GM18868 (cell line): ENCODE data around the gene FYCO1.
"Not testable (repeated sequence)": the region's sequence is repeated elsewhere in the genome, so short reads cannot be mapped to it uniquely, and the experiment has no call there.

ENCODE experiments used
- ATAC-seq: cut with Tn5 transposase; IDR thresholded peaks from one replicate; pipeline ENCODE4 v1.9.1; 2021; ENCODE audit warnings: mild to moderate bottlenecking, moderate library complexity; ENCODE audit not compliant: unreplicated experiment

FYCO1 gene

DNA sequence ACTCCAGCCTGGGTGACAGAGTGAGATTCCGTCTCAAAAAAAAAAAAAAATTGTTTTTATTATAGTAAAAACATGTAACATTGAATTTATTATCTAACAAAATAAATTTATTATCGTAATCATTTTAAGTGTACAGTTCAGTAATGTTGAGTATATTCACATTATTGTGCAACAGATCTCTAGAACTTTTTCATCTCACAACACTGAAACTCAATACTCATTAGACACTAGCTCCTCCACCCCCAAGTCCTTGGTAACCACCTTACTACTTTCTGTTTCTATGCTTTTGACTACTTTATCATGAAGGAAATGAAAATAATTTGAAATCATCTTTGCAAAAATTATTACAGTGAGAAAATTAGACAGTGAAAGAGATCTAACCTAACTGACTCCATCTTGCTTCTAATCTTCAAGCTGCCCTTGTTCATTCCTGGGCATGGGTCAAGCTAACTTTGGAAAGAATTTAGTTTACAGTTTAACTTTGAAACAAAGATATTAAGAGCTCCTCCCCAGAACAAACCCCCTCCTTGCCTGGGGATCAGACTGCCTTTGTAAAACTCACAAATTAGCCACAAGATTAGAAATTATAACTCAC lies 15.0 kb upstream of the FYCO1 start:
- ATAC-seq: no peak

DNA sequence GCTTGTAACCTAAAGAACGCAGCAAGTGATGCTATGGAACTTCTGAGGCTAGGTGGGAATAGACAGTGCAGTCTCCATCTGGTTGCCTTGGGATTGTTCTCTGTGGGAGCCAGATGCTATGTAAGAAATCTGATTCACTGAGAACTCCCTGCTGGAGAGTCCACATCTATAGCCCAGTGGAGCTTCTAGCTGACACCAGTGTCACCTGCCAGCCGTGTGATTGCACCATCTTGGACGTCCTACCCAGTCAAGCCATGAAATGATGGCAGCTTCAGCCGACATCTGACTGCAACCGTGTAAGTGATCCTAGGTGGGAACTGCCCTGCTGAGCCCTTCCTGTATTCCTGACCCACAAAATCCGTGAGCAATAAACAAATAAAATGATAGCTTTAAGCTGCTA lies 12.4 kb upstream of the FYCO1 start:
- no peak for ATAC-seq

GRCh38 chr3:46007280-46007679 lies 11.7 kb upstream of the FYCO1 start:
- ATAC-seq: no peak

DNA sequence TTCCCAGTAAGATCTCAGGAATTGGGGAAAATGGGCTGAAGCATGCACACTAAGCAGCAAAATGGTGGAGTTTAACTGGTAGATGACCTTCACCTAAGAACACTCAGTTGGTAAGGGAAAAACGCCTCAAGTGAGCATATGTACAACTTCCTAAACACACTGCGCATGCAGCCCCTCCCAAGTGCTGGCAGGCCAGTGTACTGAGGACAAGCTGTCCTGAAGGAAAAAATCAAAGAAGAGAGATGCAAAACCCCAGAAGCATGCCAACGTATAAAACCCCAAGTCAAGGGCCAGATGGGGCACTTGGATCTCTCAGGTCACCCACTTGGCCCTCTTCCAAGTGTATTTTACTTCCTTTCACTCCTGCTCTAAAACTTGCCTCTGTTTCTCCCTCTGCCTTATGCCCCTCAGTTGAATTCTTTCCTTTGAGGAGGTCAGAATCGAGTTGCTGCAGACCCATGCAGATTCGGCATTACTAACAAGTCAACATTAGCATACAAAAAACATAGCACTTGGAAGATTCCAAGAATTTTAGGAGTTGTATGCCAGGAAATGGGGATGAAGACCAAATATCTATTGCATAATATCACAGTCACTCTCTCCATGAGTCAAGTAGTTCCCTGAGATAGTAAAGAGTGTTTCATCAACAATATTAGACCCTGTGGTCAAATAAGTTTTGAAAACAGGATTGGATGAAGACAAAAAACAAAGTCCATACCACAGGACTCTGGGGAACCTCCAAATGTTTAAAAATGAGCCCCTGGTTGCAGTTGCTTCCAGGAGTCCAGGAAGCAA lies 10.8 kb upstream of the FYCO1 start:
- ATAC-seq: no peak

DNA sequence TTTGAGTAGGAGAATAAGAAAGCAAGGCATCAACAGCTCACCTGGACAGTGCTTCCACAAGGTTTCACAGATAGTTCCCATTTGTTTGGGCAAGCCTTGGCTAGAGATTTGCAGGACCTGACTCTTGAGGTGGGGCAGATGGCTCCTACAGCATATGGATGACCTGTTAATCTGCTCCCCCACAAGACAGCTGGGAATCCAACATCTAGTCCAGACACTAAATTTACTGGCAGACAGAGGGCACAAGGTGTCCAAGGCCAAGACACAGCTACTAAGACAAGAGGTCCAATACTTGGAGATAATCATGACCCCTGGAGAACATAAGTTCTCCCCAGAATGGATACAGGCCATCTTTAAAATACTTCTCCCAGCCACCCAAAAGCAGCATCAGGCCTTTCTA lies 8.1 kb upstream of the FYCO1 start:
- ATAC-seq: not testable (repeated sequence)

DNA sequence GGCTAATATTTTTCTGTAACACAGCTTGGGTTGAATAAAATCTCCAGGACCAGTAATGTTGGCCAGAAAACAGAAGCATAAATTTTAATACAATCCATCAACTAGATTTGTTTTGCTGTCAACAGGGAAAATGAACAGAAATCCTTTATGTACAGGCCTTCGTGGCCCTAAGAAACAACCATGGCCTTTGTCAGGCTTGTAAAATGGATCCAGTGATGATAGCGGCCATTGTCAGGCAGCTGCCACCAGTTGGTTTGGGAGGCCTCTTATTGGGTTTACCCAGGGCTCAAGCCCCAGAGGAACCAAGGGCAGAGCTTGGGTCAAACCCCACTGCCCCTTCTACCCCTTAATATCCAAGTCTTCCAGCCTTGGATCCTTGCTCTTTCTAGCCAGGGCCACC lies 5.6 kb upstream of the FYCO1 start:
- no peak for ATAC-seq

DNA sequence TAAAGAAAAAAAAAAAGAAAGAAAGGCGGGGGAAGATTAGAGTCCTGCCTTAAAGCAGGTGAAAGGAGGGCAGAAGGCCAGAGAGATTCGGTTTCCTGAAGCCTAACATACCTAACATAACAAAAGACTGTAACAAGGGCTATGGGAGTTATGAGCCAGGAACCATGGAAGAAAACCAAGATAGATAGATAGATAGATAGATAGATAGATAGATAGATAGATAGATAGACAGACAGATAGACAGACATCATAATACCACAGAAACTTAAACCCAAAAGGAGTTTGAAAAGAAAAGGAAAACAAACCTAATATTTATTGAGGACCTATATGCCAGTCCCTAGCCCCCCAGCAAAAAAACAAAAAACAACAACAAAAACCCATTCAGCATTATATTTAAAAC lies 2.3 kb upstream of the FYCO1 start:
- no peak for ATAC-seq

GRCh38 chr3:45997499-45997898 lies 1.9 kb upstream of the FYCO1 start:
- not testable (repeated sequence) for ATAC-seq

GRCh38 chr3:45994419-45995235 lies 997 bp downstream of the FYCO1 start:
- ATAC-seq: peak; percentile 3

DNA sequence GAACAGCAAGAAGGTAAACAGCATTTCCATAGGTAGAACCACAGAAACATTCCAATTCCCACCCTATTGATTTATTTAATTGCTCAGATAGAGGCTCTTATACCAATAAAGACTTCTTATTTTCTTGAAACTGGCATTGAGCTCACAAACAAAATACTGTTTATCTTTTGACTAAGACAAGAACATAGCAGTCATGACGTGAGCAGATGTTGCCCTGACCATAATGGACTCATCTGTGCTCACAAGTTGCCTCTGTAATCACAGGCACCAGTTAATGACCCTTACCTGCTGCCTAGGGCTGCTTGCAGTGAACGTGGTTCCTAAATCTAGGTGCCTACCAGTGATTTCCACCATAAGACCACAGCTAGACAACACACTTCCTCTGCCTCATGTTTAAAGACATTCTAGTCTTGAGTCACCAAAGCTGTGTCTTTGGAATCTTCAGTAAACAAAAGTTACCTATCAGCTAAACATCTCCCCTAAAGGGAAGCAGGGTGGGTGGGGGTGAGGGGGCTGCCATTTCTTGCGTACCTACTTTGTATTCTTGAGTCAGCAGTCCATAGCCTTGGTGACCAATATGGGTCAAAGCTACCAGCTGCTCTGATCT lies 2.1 kb downstream of the FYCO1 start:
- no peak for ATAC-seq

GRCh38 chr3:45992821-45993221 lies 2.8 kb downstream of the FYCO1 start:
- ATAC-seq: no peak

DNA sequence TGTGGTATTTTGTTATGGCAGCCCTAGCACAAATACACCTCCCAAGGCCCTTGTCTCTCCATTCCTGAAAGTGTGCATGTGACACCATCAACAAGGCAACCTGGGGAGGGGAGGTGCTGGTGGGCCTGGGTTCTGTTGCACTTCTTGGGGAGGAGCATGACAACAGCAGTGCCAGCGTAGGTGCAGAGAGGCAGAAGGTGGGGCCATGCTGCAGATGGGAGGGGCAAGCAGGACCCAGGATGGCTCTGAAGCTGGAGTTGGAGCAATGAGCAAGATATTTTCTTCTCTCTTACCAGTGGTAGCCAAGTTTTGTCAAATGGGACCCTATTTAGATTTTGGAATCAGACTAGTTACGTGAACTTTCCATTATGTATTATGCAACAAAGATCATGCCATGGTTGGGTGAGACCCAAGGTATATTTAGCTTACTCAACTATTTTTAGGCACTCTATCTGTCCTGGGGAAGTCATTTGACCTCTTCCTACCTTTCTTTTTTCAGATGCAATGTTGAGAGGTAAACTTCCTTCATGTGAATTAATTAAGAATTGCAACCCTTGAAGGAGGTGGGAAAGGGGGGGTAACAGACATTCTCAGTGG lies 3.4 kb downstream of the FYCO1 start:
- ATAC-seq: no peak

- no peak for ATAC-seq
These were observed 4.3 kb downstream of the FYCO1 start for GRCh38 chr3:45991341-45991740.

DNA sequence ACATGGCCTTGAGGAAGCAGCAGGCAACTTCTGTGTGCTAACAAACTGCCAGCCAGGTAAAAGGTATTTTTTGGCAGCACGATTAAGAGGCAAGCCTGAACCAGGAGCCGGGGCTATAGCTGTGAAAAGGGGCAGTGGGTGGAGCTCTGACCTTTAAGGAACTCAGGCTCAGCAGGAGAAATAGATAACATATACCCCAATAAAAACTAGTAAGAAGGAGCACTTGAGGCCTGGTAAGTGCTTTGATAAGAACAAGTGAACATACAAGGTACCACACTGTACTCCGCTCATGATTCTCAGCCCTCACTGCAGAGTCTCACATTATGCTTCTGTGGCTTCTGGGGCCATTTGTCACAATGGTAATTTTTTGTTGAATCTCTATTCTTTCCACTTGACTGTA lies 5.4 kb downstream of the FYCO1 start:
- no peak for ATAC-seq

DNA sequence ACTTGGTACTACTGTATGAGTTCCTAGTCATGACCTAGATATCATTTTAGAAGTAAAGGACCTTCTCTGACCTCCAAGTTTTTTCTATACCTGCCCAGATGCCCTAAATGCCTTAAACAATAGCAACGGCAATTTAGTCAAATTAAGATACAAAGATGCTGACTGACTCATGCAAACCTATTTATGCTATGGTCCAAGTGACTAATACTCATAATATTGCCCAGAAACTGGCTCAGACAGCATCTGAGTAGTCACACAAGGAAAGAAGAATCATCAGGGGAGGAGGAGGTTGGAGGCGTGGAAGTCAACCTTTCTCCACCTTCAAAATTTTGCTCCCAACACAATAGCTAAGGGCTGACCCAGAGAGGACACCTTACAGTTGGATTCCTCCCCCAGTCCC lies 6.8 kb downstream of the FYCO1 start:
- no peak for ATAC-seq

GRCh38 chr3:45988362-45988761 lies 7.3 kb downstream of the FYCO1 start:
- ATAC-seq: no peak

DNA sequence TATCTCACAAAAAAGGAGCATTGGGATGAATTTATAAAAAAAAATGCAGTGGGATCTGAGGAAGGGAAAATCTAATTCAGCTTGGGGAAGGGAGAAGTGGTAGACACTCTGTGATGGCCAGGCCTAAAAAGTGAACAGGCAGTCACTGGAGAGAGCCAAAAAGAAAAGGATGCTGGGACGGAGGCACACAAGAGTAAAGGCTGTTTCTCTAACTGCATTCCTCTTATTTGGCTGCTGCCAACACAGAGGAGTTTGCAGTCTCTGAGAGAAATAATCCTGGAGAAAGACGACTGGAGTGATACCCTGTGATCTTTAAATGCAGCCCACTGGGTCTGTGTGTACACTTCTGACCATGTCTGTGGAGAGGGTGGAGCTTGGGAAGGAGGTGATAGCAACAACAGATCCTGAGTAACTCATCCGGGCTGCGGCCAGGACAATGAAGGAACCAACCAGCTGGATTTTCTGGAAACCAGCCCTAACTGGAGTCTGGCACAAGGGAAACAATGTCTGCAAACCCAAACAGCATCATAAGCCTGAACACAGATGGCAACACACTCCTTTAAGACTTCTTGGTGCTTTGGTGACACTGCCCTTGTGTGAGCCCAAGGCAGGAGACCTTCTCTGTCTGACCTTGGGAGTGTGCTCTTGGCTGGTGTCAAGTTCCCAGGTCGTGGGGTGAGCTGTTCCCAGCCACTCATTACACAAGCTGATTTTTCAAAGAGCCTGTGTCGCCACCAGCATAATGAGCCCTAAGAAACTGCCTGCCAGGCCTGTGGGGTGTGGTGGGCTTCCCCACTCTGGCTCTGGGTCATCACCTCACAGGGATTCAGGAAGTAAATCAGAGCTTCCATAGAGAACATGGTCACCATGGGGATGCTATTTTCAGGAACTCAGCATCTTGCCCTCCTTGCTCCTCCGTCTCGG lies 8.0 kb downstream of the FYCO1 start:
- no peak for ATAC-seq

- ATAC-seq: no peak
These were observed 9.2 kb downstream of the FYCO1 start for GRCh38 chr3:45986303-45986982.

DNA sequence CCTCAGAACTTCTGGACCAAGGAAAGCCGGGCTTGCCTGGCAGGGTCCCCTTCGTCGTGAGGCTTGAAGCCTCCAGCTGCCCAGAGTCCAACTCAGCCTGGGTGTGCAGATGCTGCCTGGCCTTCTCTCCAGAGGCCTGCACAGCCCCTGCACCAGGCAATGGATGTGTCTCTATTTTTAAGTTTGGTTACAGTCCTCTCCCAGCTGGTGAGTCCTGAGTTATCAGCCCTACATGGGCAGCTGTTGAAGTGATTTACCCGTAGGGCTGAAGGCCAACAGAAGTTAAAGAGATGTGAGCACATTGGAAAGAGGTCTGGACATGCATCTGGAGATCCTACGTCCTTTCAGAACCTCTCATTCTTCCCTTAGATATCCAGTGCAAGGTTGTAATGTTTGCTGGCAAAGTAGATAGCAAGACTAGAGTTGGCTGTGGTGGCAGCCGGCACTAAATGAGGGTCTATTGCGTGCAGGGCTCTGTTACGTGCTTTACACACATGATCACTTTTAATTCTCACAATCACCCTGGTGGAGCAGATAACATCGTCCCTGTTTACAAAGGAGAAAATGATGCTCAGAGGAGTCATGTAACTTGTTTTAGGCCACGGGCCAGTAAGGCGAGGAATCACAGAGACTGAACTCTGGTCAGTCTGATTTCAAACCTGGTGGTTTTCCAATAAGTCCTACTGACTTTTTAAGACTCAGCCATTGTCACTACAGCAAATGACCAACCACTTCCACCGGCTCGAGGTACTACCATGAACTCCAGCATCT lies 9.9 kb downstream of the FYCO1 start:
- no peak for ATAC-seq
